HepG2 (cell line): ENCODE results near the gene NEURL4. TPM values are rescaled to one million over a fixed set of nuclear protein-coding genes. Genes with fewer than 3 reads are reported as not detected.

ENCODE experiments used
- CREB1 ChIP-seq, 2 experiments: fragments of 450-650 bp in 1 of 2; IDR thresholded peaks; 2 replicates each; pipeline ENCODE4 v1.6.1; 2016 to 2017; ENCODE audit warnings: control low read depth in 1 of 2, mild to moderate bottlenecking in 1 of 2, missing compliant biosample characterization in 1 of 2, missing genetic modification characterization in 1 of 2
- CTCF ChIP-seq: sonication (generic); formaldehyde crosslinking; IDR thresholded peaks from 2 replicates; pipeline ENCODE4 v1.5.0; 2020; ENCODE audit warnings: mild to moderate bottlenecking, missing genetic modification reagents, moderate library complexity
- EED ChIP-seq: sonication (generic); formaldehyde crosslinking; IDR thresholded peaks from 2 replicates; pipeline ENCODE4 v1.5.0; 2020; ENCODE audit warnings: mild to moderate bottlenecking, missing genetic modification reagents
- ERF ChIP-seq: IDR thresholded peaks from 2 replicates; pipeline ENCODE4 v1.6.1; 2018; ENCODE audit warnings: missing biosample characterization, missing genetic modification reagents
- GPN1 ChIP-seq: sonication (generic); formaldehyde crosslinking; IDR thresholded peaks from 2 replicates; pipeline ENCODE4 v1.5.1; 2020; ENCODE audit warnings: missing genetic modification reagents, borderline replicate concordance
- KIAA2018 ChIP-seq: sonication (generic); formaldehyde crosslinking; IDR thresholded peaks from 2 replicates; pipeline ENCODE4 v1.5.0; 2020; ENCODE audit warnings: mild to moderate bottlenecking, missing genetic modification reagents, borderline replicate concordance
- POLR2G ChIP-seq: fragments of 200-400 bp; formaldehyde crosslinking; IDR thresholded peaks from 2 replicates; pipeline ENCODE4 v1.6.1; 2018; ENCODE audit warnings: mild to moderate bottlenecking, low read depth, low read length, moderate library complexity
- YY1 ChIP-seq: IDR thresholded peaks from 2 replicates; pipeline ENCODE4 v1.6.1; 2011; ENCODE audit warnings: low read length, low read depth, moderate library complexity, mild to moderate bottlenecking; ENCODE audit not compliant: insufficient read depth, insufficient replicate concordance
- ZFP82 ChIP-seq: sonication (generic); formaldehyde crosslinking; IDR thresholded peaks from 2 replicates; pipeline ENCODE4 v1.5.1; 2020; ENCODE audit warnings: mild to moderate bottlenecking, missing genetic modification reagents, borderline replicate concordance
- ZIK1 ChIP-seq: sonication (generic); formaldehyde crosslinking; IDR thresholded peaks from 2 replicates; pipeline ENCODE4 v1.5.0; 2020; ENCODE audit warnings: mild to moderate bottlenecking, low read depth, missing genetic modification reagents, borderline replicate concordance
- ZNF572 ChIP-seq: sonication (generic); formaldehyde crosslinking; IDR thresholded peaks from 2 replicates; pipeline ENCODE4 v1.5.1; 2020; ENCODE audit warnings: mild to moderate bottlenecking, missing genetic modification reagents
- ZNF691 ChIP-seq: sonication (generic); formaldehyde crosslinking; IDR thresholded peaks from 2 replicates; pipeline ENCODE4 v1.4.0; 2020; ENCODE audit warnings: missing genetic modification reagents, low read depth, mild to moderate bottlenecking, borderline replicate concordance
- ZNF784 ChIP-seq: sonication (generic); formaldehyde crosslinking; IDR thresholded peaks from 2 replicates; pipeline ENCODE4 v1.5.1; 2020; ENCODE audit warnings: missing genetic modification reagents, mild to moderate bottlenecking, borderline replicate concordance
- ZNF839 ChIP-seq: sonication (generic); formaldehyde crosslinking; IDR thresholded peaks from 2 replicates; pipeline ENCODE4 v1.4.0; 2020; ENCODE audit warnings: missing genetic modification reagents, mild to moderate bottlenecking, borderline replicate concordance
- polyA plus RNA-seq, 8 experiments: library from polyadenylated mRNA; depleted of rRNA in 3 of 8; stranded (reverse) in 7 of 8; unstranded in 1 of 8; fragments of >200 nt; fragmentation: Illumina TruSeq in 4 of 8; extraction: Trizol in 4 of 8; gene quantifications; 2 replicates each; pipeline versions ENCODE4 v1.2.1 to v1.2.3, GENCODE V29; 2011 to 2016; ENCODE audit warnings: low read depth in 4 of 8, missing spikeins in 1 of 8, mixed read lengths in 1 of 8; ENCODE audit not compliant: insufficient read depth in 1 of 8
- total RNA-seq, 5 experiments: library from RNA; depleted of rRNA; stranded (reverse); fragments of >200 nt; fragmentation: Illumina TruSeq; extraction: Trizol; gene quantifications; 2 replicates each; pipeline ENCODE4 v1.2.3, GENCODE V29; 2016; ENCODE audit warnings: low read depth in 1 of 5
- TF ChIP-seq, protein P1 (sequence below): sonication (generic); formaldehyde crosslinking; IDR thresholded peaks from 2 replicates; pipeline ENCODE4 v1.8.0; 2022; ENCODE audit warnings: missing genetic modification reagents, mild to moderate bottlenecking, borderline replicate concordance

The NEURL4 gene
- total and polyA plus RNA-seq, 2 of the 13 experiments (the other 11 are each of a cell fraction or from before 2014, with no cell fraction given) = 14.8 to 15.7 TPM

- TF ChIP-seq GPN1 (CRISPR knock-in tag) = no peak
- no peak for TF ChIP-seq ZNF839
- no peak for TF ChIP-seq EED (CRISPR knock-in tag)
- peak; percentile 15; the same call in 1 of the 2 replicates for TF ChIP-seq CTCF (CRISPR knock-in tag)
- TF ChIP-seq ZNF784 (CRISPR knock-in tag) = peak; percentile 30
- TF ChIP-seq ZNF572 (CRISPR knock-in tag) = no peak
- no peak for TF ChIP-seq ZNF691 (CRISPR knock-in tag)
- no peak for TF ChIP-seq ZFP82 (CRISPR knock-in tag)
- TF ChIP-seq POLR2G = peak; percentile 87
- no peak for TF ChIP-seq KIAA2018 (CRISPR knock-in tag)
- TF ChIP-seq ERF (CRISPR knock-in tag) = no peak
- no peak for TF ChIP-seq ZIK1
- TF ChIP-seq, protein P1, sequence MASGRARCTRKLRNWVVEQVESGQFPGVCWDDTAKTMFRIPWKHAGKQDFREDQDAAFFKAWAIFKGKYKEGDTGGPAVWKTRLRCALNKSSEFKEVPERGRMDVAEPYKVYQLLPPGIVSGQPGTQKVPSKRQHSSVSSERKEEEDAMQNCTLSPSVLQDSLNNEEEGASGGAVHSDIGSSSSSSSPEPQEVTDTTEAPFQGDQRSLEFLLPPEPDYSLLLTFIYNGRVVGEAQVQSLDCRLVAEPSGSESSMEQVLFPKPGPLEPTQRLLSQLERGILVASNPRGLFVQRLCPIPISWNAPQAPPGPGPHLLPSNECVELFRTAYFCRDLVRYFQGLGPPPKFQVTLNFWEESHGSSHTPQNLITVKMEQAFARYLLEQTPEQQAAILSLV = no peak
- peak; percentile 81 for TF ChIP-seq YY1
- peak; percentile 92 for TF ChIP-seq CREB1 (IDR thresholded peaks at IDR 0.05)
- TF ChIP-seq CREB1 (CRISPR knock-in tag; IDR thresholded peaks at IDR 0.05) = peak; percentile 77
Observed at GRCh38 chr17:7306911-7307685, 22.0 kb downstream of the NEURL4 start, which contains the start of gene EIF5A (continued).
